Measurements from ENCODE around the gene KRTAP10-12.

DNA sequence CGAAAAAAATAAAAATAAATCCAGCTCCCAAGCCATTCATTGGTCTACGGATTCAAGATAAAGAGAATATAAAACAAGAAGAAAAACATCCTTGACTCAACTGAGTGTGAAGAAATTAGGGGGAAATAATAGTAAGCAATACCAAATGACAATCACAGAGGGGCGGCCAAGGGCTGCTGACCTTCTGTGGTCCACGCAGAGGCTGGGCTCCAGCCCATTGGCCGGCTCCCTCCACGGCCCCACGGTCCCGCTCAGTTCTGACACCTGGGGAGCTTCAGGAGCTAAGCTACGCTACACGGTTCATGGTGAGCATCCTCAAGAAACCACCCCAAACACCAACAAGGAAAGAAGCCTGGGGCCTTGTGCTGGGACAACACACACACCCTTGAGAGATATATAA, 400 bp upstream of the KRTAP10-12 start:
- no peak for TF ChIP-seq CTCF (IDR thresholded peaks at IDR 0.05; ENCODE audit: insufficient read depth, low read depth, low read length)
- no peak for TF ChIP-seq EZH2 (IDR thresholded peaks at IDR 0.05; ENCODE audit: insufficient read depth, low read length)
